DMS79 (cell line): ENCODE results near the gene TMEM45B.
"Not testable (repeated sequence)": the region's sequence is repeated elsewhere in the genome, so short reads cannot be mapped to it uniquely, and the experiment has no call there.

ENCODE experiments used
- DNase-seq: peaks from one replicate; lab custom pipeline; 2025; lab: John Stamatoyannopoulos, UW

The TMEM45B gene

DNA sequence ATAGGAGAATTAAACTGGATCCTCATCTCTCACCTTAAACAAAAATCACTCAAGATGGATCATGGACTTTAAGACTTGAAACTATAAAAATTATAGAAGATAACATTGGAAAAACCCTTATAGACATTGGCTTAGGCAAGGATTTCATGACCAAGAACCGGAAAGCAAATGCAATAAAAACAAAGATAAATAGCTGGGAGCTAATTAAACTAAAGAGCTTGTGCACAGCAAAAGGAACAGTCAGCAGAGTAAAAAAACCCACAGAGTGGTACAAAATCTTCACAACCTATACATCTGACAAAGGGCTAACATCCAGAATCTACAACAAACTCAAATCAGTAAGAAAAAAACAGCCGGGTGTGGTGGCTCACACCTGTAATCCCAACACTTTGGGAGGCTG is 7.4 kb upstream of the TMEM45B start:
- DNase-seq = not testable (repeated sequence)

GRCh38 chr11:129813231-129813791 is 2.3 kb upstream of the TMEM45B start:
- no peak for DNase-seq

DNA sequence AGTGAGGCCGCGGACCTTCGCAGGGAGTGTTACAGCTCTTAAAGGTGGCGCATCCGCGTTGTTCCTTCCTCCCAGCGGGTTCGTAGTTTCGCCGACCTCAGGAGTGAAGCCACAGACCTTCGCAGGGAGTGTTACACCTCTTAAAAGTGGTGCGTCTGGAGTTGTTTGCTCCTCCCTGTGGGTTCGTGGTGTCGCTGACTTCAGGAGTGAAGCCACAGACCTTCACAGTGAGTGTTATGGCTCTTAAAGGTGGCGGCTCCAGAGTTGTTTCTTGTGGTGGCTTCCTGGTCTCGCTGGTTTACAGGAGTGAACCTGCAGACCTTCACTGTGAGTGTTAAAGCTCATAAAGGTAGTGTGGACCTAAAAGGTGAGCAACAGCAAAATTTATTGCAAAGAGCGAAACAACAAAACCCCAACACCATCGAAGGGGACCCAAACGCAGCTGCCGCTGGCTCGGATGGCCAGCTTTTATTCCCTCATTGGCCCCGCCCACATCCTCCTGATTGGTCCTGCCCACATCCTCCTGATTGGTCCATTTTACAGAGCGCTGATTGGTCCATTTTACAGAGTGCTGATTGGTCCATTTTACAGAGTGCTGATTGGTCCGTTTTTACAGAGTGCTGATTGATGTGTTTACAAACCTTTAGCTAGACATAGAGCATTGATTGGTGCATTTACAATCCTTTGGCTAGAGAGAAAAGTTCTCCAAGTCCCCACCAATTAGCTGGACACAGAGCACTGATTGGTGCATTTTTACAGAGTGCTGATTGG is 1.2 kb upstream of the TMEM45B start:
- no peak for DNase-seq

DNA sequence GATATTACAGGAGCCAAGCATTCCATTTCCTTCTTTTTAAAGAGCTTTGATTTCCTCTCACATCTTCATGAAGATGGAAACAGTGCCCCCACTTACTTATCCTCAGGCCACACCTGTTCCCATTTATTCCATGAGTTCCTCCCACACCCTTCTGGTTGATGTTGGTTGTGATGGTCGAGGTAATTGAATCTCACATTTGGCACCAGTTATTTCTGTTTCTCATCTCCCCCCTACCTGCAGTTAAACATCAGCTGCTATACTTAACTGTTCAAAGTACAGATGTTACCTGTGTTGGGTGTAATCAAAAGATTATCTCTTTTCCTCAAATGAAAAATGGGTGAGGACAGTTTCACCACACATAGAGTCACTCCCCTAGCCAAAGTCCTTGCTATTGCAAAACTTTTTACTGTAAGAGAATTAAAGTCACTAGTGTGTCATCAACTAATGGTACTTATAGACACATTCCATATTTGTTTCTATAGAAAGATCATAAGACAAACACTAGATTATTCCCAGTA is 1.9 kb downstream of the TMEM45B start:
- DNase-seq = no peak

DNA sequence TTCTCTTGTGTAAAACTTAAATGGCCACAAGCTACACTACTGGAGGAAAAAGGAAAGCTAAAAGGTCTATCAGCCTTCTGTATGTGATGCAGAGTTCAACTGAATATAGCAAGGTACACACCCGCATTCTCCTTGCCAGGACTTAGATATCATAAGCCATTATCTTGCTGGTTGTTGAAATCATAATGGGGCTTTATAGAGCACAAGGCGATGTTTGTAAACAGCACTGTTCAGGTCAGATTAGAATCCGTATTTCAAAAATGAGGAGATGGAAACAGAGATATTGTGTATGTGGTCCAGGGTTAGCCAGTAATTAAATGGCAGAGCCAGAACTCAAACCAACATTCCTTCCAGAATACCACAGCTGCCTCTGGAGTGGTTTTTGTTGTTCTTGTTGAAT is 2.6 kb downstream of the TMEM45B start:
- DNase-seq = not testable (repeated sequence)

GRCh38 chr11:129819237-129819636 is 3.6 kb downstream of the TMEM45B start:
- DNase-seq = no peak

DNA sequence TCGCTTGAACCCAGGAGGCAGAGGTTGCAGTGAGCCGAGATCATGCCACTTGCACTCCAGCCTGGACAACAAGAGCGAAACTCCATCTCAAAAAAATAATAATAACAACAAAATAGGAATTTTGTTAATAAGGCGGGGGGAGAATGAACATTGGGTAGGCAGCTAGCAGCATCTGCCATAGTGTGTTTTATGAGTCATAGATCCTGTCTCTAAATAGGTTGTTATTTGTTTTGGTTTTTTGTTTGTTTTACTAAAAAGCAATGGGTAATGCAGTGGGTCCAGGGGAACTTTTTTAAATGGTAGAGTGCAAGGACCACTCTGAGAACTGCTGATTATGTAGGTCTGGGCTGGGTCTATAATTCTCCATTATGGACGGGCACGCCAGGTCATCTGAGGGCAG is 4.6 kb downstream of the TMEM45B start:
- DNase-seq = not testable (repeated sequence)

- DNase-seq = peak; percentile 12
These were observed 7.6 kb downstream of the TMEM45B start for GRCh38 chr11:129823281-129823680.

GRCh38 chr11:129823799-129824198 is 8.2 kb downstream of the TMEM45B start:
- DNase-seq = not testable (repeated sequence)

DNA sequence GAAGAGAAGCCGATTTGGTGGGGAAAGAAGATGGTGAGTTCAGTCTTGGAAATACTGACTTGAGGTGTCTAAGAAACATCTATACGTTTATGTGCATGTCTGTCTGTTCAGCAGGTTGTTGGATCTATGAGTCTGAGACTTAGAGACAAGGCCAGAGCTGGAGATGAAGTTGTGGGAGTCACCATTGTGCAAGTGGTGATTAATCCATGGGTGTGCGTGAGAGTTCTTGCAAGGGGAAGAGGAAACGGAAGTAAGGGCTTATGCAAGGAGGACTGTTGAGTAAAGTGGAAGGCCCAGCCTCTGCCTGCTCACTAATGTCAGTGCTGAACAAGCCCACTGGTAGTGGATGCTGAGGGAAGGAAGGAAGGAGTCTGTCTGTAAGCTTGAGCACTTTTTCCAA is 9.7 kb downstream of the TMEM45B start:
- no peak for DNase-seq

- peak; percentile 86 for DNase-seq
These were observed 12.7 kb downstream of the TMEM45B start for GRCh38 chr11:129828301-129828836.

GRCh38 chr11:129829497-129829896 is 13.8 kb downstream of the TMEM45B start:
- not testable (repeated sequence) for DNase-seq

DNA sequence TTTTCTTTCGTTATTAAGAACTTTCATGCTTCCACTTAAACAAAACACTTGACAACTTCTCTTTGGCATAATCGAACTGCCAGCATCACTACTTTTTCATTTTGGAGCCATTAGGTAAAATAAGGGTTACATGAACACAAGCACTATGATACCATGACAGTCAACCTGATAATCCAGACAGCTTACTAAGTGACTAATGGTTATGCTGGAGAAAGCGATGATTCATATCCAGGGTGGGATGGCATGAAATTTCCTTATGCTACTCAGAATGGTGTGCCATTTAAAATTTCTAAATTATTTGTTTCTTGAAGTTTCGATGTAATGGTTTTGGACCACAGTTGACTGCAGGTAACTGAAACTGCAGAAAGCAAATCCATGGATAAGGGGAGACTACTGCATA is 15.6 kb downstream of the TMEM45B start:
- not testable (repeated sequence) for DNase-seq

GRCh38 chr11:129833260-129833659 is 17.6 kb downstream of the TMEM45B start:
- not testable (repeated sequence) for DNase-seq

DNA sequence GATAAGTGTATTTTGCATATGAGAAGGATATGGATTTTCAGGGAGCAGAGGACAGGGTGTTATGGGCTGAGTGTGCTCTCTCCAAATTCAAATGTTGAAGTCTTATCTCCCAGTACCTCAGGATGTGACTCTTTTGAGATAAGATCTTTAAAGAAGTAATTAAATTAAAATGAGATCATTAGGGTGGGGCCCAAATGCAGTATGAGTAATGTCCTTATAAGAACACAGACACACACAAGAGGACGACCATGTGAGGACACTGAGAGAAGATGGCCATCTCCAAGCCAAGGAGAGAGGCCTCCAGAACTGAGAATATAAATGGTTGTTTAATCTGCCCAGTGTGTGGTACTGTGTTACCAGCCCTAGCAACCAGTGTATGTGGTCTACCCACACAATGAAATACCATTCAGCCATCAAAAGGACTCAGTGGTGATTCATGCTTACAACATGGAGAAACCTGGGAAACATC is 20.8 kb downstream of the TMEM45B start:
- not testable (repeated sequence) for DNase-seq

DNA sequence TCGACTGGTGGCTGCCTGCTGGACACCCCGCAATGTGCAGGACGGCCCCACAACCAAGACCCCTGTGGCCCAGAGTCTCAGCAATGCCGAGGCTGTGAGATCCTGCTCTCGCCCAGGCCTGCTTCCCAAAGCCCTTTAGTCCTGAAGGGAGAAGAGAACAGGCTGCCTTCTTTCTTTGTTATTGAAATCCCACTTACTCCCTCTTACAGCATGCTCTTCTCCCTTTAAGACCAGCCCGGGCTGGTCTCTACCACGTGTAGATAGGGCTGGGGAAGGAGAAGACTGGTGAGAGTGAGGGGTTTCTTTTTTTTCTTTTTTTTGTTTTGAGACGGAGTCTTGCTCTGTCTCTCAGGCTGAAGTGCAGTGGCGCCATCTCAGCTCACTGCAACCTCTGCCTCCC is 21.3 kb downstream of the TMEM45B start:
- no peak for DNase-seq

- no peak for DNase-seq
These were observed 24.6 kb downstream of the TMEM45B start for GRCh38 chr11:129840236-129840635.

DNA sequence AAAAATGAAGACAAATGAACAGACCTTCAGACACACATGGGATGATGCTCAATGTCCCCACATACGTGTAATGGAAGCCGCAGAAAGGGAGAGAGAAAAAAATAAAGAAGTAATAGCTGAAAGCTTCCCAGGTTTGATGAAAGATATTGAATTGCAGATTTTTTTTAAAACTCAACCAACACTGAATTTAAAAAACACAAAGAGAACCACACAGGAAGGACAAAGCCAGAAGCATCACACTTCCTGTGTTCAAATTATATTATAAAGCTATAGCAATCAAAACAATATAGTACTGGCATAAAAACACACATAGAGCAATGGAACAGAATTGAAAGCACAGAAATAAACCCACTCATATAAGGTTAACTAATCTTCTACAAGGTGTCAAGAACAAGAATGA is 26.5 kb downstream of the TMEM45B start:
- DNase-seq = no peak

GRCh38 chr11:129846508-129847335 is 31.1 kb downstream of the TMEM45B start:
- DNase-seq = peak; percentile 92

DNA sequence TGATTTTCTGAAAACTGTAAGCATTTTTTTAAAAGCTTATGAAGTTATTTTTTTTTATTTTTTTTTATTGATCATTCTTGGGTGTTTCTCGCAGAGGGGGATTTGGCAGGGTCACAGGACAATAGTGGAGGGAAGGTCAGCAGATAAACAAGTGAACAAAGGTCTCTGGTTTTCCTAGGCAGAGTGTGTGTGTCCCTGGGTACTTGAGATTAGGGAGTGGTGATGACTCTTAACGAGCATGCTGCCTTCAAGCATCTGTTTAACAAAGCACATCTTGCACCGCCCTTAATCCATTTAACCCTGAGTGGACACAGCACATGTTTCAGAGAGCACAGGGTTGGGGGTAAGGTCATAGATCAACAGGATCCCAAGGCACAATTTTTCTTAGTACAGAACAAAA is 31.7 kb downstream of the TMEM45B start:
- DNase-seq = not testable (repeated sequence)

GRCh38 chr11:129849447-129850130 is 33.9 kb downstream of the TMEM45B start:
- no peak for DNase-seq
